SH-SY5Y (cell line): ENCODE measurements around the gene MFAP5.

Experiments used
- GATA2 ChIP-seq: IDR thresholded peaks from 2 replicates; pipeline ENCODE4 v1.6.1; 2011; ENCODE audit warnings: mild to moderate bottlenecking, low read depth, low read length
- GATA3 ChIP-seq: IDR thresholded peaks from 2 replicates; pipeline ENCODE4 v1.6.1; 2011; ENCODE audit warnings: low read depth, mild to moderate bottlenecking, low read length, moderate library complexity

DNA sequence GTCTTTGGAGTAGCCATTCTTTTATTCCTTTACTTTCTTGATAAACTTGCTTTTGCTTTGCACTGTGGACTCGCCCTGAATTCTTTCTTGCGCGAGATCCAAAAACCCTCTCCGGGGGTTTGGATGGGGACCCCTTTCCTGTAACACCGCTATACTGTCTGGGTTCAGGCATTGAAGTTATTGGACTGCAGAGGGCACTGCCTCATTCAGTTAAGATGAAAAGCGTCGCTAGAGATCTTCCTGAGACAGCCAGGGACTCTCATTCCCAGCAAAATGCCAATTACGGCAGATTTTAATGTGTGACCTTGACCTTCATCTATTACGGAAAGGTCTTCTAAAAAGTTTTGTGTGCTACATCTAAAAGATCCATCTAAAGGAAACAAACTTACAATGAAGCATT is 17.9 kb upstream of the MFAP5 start:
- TF ChIP-seq GATA3: no peak
- TF ChIP-seq GATA2: no peak
